KMS-11 (cell line): ENCODE data around the gene KRTAP10-1.

ENCODE experiments used
- H2AFZ ChIP-seq: fragments of 200-600 bp; sonication (generic); 2 replicates; pipeline ENCODE4 v1.6.1; 2016; ENCODE audit warnings: antibody characterized with exemption, mixed run types, low read depth
- H3K27ac ChIP-seq: fragments of 200-600 bp; sonication (generic); 2 replicates; pipeline ENCODE4 v1.6.1; 2016; ENCODE audit warnings: mild to moderate bottlenecking, mixed run types
- H3K27me3 ChIP-seq: fragments of 200-600 bp; sonication (generic); 2 replicates; pipeline ENCODE4 v1.6.1; 2017; ENCODE audit warnings: mild to moderate bottlenecking, low read depth, mixed run types, moderate library complexity; ENCODE audit not compliant: insufficient read depth
- H3K36me3 ChIP-seq: fragments of 200-600 bp; sonication (generic); 2 replicates; pipeline ENCODE4 v1.6.1; 2017; ENCODE audit warnings: mild to moderate bottlenecking, mixed run types; ENCODE audit not compliant: insufficient read depth
- H3K4me1 ChIP-seq: fragments of 200-600 bp; sonication (generic); 2 replicates; pipeline ENCODE4 v1.6.1; 2016; ENCODE audit warnings: mild to moderate bottlenecking, low read depth, mixed run types; ENCODE audit not compliant: poor library complexity, severe bottlenecking
- H3K4me2 ChIP-seq: fragments of 200-600 bp; sonication (generic); 2 replicates; pipeline ENCODE4 v1.7.0; 2016; ENCODE audit warnings: mild to moderate bottlenecking, mixed run types
- H3K4me3 ChIP-seq: fragments of 200-600 bp; sonication (generic); IDR thresholded peaks from 2 replicates; pipeline ENCODE4 v1.6.1; 2017; ENCODE audit warnings: low read depth, low read length, mixed read lengths; ENCODE audit not compliant: insufficient read depth
- H3K79me2 ChIP-seq: fragments of 200-600 bp; sonication (generic); 2 replicates; pipeline ENCODE4 v1.6.1; 2016; ENCODE audit warnings: low read depth, mixed run types; ENCODE audit not compliant: insufficient read depth
- H3K9ac ChIP-seq: fragments of 200-600 bp; sonication (generic); 2 replicates; pipeline ENCODE4 v1.6.1; 2016; ENCODE audit warnings: mild to moderate bottlenecking, mixed run types
- H4K20me1 ChIP-seq: fragments of 200-600 bp; sonication (generic); 2 replicates; pipeline ENCODE4 v1.6.1; 2016; ENCODE audit warnings: mild to moderate bottlenecking, mixed run types; ENCODE audit not compliant: insufficient read depth
- CTCF ChIP-seq: fragments of 200-600 bp; sonication (generic); conservative IDR thresholded peaks from 2 replicates; pipeline ENCODE4 v1.6.1; 2017; ENCODE audit warnings: low read depth, mild to moderate bottlenecking, antibody characterized with exemption, low read length, moderate library complexity, mixed read lengths

KRTAP10-1 gene

DNA sequence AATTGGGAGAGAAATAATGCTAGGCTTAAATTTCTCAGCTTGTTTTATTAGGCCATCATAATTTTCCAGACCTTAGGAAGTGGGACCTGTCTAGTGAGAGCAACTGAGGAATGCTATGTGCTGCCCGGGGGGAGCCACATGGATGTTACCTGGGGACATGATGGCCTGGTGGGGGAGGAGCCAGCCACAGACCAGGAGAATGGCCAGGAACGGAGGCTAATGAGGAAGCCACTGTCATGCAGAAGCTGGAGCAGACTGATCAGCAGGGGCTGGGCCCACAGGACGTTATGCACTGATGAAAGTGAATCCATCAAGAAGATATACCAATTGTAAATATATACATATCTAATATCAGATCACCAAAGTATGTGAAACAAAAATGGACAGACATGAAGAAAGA, 4.6 kb upstream of the KRTAP10-1 start:
- no peak for TF ChIP-seq CTCF
- H4K20me1 ChIP-seq: no peaks in the 10 kb centered on the region
- peaks cover 83% of the 10 kb centered on the region for H3K27me3 ChIP-seq

GRCh38 chr21:44542716-44543115, 2.7 kb upstream of the KRTAP10-1 start:
- Histone ChIP-seq H3K4me2 (no peak overlapping the region), H3K36me3 (no peaks in the 10 kb centered on the region), H3K4me1 (no peaks in the 10 kb centered on the region), H2AFZ (no peak overlapping the region), H3K79me2 (no peaks in the 10 kb centered on the region), H4K20me1 (no peaks in the 10 kb centered on the region), H3K9ac (no peak overlapping the region), H3K27me3 (peaks cover 80% of the 10 kb centered on the region), H3K27ac (no peak overlapping the region), H3K4me3 (no peak overlapping the region)
- TF ChIP-seq CTCF: no peak

More for the DNA sequence above, 4.6 kb upstream of the KRTAP10-1 start:
- Histone ChIP-seq H3K4me3 (no peak overlapping the region), H2AFZ (no peak overlapping the region), H3K27ac (no peak overlapping the region), H3K4me1 (no peaks in the 10 kb centered on the region), H3K9ac (no peak overlapping the region), H3K36me3 (no peaks in the 10 kb centered on the region), H3K79me2 (no peaks in the 10 kb centered on the region), H3K4me2 (no peak overlapping the region)

- Histone ChIP-seq H4K20me1 (no peaks in the 10 kb centered on the region), H3K79me2 (no peaks in the 10 kb centered on the region), H3K27ac (no peak overlapping the region), H3K4me1 (no peaks in the 10 kb centered on the region), H2AFZ (no peak overlapping the region), H3K36me3 (no peaks in the 10 kb centered on the region), H3K4me3 (no peak overlapping the region), H3K4me2 (no peak overlapping the region), H3K9ac (no peak overlapping the region), H3K27me3 (peaks cover 81% of the 10 kb centered on the region)
- TF ChIP-seq CTCF: no peak
Measured at GRCh38 chr21:44540741-44541288, 820 bp upstream of the KRTAP10-1 start.

- no peak overlapping the region for H3K27ac ChIP-seq
- no peak overlapping the region for H3K9ac ChIP-seq
- H3K4me2 ChIP-seq: no peak overlapping the region
- no peak overlapping the region for H3K4me3 ChIP-seq
- no peak overlapping the region for H2AFZ ChIP-seq
- peaks cover 66% of the 10 kb centered on the region for H3K27me3 ChIP-seq
- no peaks in the 10 kb centered on the region for H3K4me1 ChIP-seq
- H3K79me2 ChIP-seq: no peaks in the 10 kb centered on the region
- no peaks in the 10 kb centered on the region for H4K20me1 ChIP-seq
- TF ChIP-seq CTCF: no peak
- H3K36me3 ChIP-seq: no peaks in the 10 kb centered on the region
Measured at GRCh38 chr21:44539046-44539445, 949 bp downstream of the KRTAP10-1 start.
